Activated T-helper 17 cell treated with anti-CD3 and anti-CD28 coated beads, Interleukin-2, amount 50 U/mL, for 72 hours (primary cell): ENCODE results near the gene CDC37. TPM values are rescaled to one million over a fixed set of nuclear protein-coding genes. Genes with fewer than 3 reads are reported as not detected.
A peak's percentile ranks its signal among the peaks of the same experiment; 100 is the strongest.
"Not testable (repeated sequence)": the region's sequence is repeated elsewhere in the genome, so short reads cannot be mapped to it uniquely, and the experiment has no call there.

ENCODE experiments used
- ATAC-seq: fragments of 150-1000 bp; cut with Tn5 transposase; replicated peaks from 2 replicates; pipeline ENCODE4 v1.10.0; 2021; ENCODE audit warnings: mild to moderate bottlenecking, moderate library complexity
- H3K27ac Mint-ChIP-seq: one replicate; pipeline ENCODE4 v1.8.0; 2022; ENCODE audit warnings: mixed read lengths
- H3K27me3 Mint-ChIP-seq: one replicate; pipeline ENCODE4 v1.8.0; 2022; ENCODE audit warnings: mixed read lengths
- H3K36me3 Mint-ChIP-seq: one replicate; pipeline ENCODE4 v1.8.0; 2022; ENCODE audit warnings: low read depth, mild to moderate bottlenecking, mixed read lengths
- H3K4me1 Mint-ChIP-seq: one replicate; pipeline ENCODE4 v1.8.0; 2022; ENCODE audit warnings: mixed read lengths
- H3K4me3 Mint-ChIP-seq: one replicate; pipeline ENCODE4 v1.8.0; 2022; ENCODE audit warnings: mild to moderate bottlenecking, mixed read lengths
- H3K9me3 Mint-ChIP-seq: one replicate; pipeline ENCODE4 v1.8.0; 2022; ENCODE audit warnings: mixed read lengths
- total RNA-seq, 2 donors: library from RNA; stranded (reverse); gene quantifications; one replicate each; pipeline ENCODE4 v1.2.3, GENCODE V29; 2022

The CDC37 gene
- total RNA-seq, 2 donors from 2014 or later, result 140 to 226 TPM

DNA sequence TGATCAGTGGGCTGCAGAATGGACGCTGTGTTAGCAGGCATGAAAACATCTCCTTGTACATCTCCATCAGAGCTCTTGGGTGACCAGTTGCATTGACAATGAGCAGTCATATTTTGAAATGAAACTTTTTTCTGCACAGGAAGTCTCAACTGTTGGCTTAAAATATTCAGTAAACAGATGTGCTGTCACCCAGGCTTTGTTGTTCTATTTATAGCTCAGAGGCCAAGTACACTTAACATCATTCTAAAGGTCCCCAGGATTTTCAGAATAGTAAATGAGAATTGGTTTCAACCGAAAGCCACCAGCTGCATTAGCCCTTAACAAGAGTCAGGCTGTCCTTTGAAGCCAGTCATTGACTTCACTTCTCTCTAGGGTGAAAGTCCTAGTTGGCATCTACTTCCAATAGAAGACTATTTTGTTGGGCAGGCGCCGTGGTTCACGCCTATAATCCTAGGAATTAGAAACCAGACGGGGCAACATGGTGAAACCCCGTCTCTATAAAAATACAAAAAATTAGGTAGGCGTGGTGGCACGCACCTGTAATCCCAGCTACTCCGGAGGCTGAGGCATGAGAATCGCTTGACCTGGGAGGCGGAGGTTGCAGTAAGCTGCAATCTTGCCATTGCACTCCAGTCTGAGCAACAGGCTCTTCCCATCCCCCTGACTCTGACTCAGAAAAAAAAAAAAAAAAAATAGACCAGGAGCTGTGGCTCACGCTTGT, 9.1 kb upstream of the CDC37 start:
- Mint-ChIP-seq H3K9me3 (no peaks in the 10 kb centered on the region), H3K27ac (peak overlapping the region; percentile 63), H3K4me1 (peaks cover 11% of the 10 kb centered on the region), H3K27me3 (peaks cover 3% of the 10 kb centered on the region), H3K4me3 (peak overlapping the region; percentile 51), H3K36me3 (peaks cover 6% of the 10 kb centered on the region)
- peak; percentile 61 for ATAC-seq

GRCh38 chr19:10411224-10411623, 7.9 kb upstream of the CDC37 start:
- not testable (repeated sequence) for H3K9me3 Mint-ChIP-seq, H3K27me3 Mint-ChIP-seq, H3K4me3 Mint-ChIP-seq, H3K27ac Mint-ChIP-seq, ATAC-seq, H3K36me3 Mint-ChIP-seq, H3K4me1 Mint-ChIP-seq

DNA sequence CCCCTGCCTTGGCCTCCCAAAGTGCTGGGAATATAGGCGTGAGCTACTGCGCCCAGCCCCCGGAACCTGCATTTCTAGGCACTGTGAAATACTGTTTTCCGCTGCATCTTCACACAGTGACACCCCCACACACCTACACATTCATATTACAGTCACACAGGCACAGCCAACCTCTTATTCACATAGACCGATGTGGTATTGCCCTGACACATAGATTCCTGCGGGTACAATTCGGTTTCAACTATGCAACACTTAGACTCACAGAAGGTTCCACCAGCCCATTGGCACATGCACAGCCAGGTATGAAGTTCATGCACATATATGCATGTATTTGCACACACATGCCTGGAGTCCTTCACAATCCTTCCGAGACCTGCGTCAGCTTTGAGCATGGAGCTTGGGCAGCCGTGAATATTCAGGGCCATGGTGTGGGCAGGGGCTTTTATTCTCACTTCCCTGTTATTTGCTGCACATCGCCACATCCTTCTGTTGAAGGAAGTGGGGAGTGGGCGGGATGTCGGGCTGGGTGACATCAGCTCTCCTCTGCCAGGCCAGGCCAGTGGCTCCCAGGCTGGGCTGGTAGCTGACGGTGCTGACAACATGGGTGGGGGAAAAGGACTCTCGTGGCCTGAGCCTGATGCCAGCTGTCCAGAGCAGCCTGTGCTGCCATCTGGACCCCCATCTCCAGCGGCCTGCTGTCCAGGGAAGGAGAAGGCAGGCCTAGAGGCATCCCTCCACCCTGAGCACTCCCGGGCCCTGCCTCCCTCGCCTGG, 5.4 kb upstream of the CDC37 start:
- Mint-ChIP-seq H3K27me3 (no peaks in the 10 kb centered on the region), H3K9me3 (no peaks in the 10 kb centered on the region), H3K36me3 (no peaks in the 10 kb centered on the region), H3K4me3 (peak overlapping the region; percentile 71), H3K27ac (peak overlapping the region; percentile 29), H3K4me1 (peaks cover 13% of the 10 kb centered on the region)
- ATAC-seq, result peak; percentile 72

DNA sequence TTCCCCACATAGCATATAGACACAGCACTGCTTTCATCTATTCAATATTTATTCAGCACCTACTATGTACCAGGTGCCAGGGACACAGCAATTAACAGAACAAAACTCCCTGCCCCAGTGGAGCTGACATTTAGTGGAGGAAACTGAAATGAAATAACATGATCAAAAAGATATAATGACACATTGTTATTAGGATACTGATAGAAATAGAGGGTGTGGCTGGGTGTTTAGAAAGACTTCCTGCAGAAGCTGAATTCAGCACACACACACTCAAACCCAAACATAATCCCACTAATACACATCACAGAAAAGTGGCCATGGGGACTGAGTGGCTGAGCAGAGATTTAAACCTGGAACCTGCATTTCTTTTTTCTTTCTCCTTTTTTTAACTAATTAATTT, 3.8 kb upstream of the CDC37 start:
- Mint-ChIP-seq H3K9me3 (no peaks in the 10 kb centered on the region), H3K4me3 (peak overlapping the region; percentile 96), H3K36me3 (peaks cover 15% of the 10 kb centered on the region), H3K4me1 (peaks cover 18% of the 10 kb centered on the region), H3K27ac (no peak overlapping the region), H3K27me3 (no peaks in the 10 kb centered on the region)
- no peak for ATAC-seq

DNA sequence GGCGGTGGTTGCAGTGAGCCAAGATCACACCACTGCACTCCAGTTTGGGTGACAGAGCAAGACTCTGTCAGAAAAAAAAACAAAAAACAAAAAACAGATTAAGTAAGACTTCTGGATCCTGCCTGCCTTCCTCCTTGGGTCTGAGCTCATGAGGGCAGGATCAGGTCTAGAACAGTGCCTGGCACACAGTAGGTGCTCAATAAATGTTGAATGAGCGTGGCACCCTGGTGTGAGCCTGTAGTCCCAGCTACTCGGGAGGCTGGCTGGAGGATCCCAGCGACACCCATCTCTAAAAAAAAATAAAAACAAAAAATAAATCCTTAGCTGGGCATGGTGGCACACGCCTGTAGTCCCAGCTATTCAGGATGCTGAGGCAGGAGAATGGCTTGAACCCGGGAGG, 2.8 kb upstream of the CDC37 start:
- Mint-ChIP-seq H3K4me1 (peaks cover 24% of the 10 kb centered on the region), H3K4me3 (peak overlapping the region; percentile 96), H3K27me3 (no peaks in the 10 kb centered on the region), H3K36me3 (peaks cover 24% of the 10 kb centered on the region), H3K9me3 (no peaks in the 10 kb centered on the region), H3K27ac (peak overlapping the region; percentile 94)
- ATAC-seq, result no peak

DNA sequence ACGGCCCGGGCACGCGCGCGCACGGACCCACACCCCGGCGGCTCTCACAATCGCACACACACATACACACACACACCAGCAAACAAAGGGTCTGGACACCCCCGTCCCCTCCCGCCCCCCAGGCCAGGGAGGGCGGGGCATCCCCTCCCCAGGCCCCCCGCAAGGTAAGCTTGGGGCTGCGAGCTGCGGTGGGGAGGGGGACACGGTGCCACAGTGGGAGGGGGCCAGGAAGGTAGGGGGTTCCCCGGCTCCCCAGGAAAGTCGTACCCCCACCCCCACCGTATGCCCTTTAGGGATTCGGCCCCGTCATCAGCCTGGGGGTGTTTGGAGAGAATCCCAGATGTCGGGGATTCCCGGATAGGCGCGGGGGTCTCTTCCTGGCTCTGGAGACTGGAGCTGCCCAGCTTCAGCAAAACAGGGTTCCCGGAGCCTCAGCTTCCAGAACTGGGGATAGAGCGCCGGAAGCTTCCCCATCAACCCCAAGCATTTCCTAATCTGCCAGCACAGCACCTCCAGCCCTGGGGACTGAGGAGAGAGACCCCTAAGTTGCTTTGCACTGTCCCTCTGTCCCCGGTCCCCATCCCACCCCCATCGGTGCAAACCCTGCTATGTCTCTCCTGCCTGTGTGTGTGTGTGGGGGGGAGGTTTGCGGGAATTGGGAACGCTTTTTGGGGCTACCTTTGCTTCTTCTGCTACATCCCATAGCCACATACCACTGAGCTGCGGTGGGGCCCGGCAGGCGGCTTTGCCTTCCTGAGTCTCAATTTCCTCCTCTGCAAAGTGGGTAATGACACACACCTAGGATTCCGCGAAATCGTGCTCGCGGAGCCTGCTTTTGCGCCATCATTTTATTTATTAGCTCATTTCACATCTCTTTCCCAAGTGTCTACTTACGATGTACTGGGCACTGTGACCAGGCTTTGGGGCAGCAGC, 1.8 kb upstream of the CDC37 start:
- peak overlapping the region; percentile 96 for H3K4me3 Mint-ChIP-seq
- ATAC-seq, result peak; percentile 8
- H3K27ac Mint-ChIP-seq, result peak overlapping the region; percentile 94
- peaks cover 34% of the 10 kb centered on the region for H3K36me3 Mint-ChIP-seq
- peaks cover 27% of the 10 kb centered on the region for H3K4me1 Mint-ChIP-seq
- no peaks in the 10 kb centered on the region for H3K27me3 Mint-ChIP-seq
- no peaks in the 10 kb centered on the region for H3K9me3 Mint-ChIP-seq

DNA sequence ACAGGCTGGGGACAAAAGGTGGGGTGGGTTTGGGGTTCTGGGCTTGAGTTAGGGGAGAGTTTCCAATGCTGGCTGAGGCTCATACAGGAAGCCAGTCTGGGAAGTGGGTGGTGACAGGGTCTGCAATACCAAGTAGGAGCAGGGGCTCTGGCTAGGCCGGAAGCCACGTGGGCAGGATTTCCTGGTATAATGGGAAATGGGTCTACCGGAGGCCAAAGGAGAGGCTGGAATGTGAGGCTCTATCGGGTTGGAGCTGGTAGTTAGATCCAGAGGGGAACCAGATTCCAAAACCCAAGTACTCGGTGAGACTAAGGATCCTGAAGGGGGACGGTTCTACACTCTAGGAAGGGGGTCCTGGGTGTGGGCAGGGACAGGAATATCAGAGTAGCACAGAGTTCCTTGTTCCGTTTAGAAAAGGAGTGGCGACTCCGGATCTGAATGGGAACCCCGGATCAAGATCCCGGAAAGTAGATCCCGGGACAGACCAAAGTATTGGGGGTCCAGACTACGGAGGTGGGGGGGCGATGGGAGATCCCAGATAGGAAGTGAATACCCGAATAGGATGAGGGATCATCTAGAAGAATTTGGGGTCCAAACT, 802 bp downstream of the CDC37 start:
- H3K4me3 Mint-ChIP-seq, result peak overlapping the region; percentile 96
- ATAC-seq, result no peak
- H3K27ac Mint-ChIP-seq, result peak overlapping the region; percentile 94
- H3K4me1 Mint-ChIP-seq, result peaks cover 31% of the 10 kb centered on the region
- H3K9me3 Mint-ChIP-seq, result no peaks in the 10 kb centered on the region
- H3K27me3 Mint-ChIP-seq, result no peaks in the 10 kb centered on the region
- peaks cover 58% of the 10 kb centered on the region for H3K36me3 Mint-ChIP-seq

- no peaks in the 10 kb centered on the region for H3K27me3 Mint-ChIP-seq
- peaks cover 24% of the 10 kb centered on the region for H3K4me1 Mint-ChIP-seq
- H3K4me3 Mint-ChIP-seq, result no peak overlapping the region
- H3K36me3 Mint-ChIP-seq, result peaks cover 84% of the 10 kb centered on the region
- ATAC-seq, result no peak
- H3K27ac Mint-ChIP-seq, result no peak overlapping the region
- no peaks in the 10 kb centered on the region for H3K9me3 Mint-ChIP-seq
Measured at GRCh38 chr19:10399878-10400277, 3.5 kb downstream of the CDC37 start.

DNA sequence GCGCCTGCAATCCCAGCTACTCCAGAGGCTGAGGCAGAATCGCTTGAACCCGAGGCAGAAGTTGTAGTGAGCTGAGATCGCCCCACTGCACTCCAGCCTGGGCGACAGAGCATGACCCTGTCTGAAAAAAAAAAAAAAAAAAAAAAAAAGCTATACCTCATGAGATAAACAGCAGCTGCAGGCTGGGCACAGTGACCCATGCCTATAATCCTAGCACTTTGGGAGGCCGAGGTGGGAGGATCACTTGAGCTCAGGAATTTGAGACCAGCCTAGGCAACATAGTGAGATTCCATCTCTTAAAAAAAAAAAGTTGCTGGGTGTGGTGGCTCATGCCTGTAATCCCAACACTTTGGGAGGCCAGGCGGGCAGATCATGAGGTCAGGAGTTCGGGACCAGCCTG, 4.0 kb downstream of the CDC37 start:
- ATAC-seq, H3K4me3 Mint-ChIP-seq, H3K27ac Mint-ChIP-seq, H3K9me3 Mint-ChIP-seq, H3K27me3 Mint-ChIP-seq: not testable (repeated sequence)
- Mint-ChIP-seq H3K36me3 (peaks cover 89% of the 10 kb centered on the region), H3K4me1 (peaks cover 24% of the 10 kb centered on the region)

DNA sequence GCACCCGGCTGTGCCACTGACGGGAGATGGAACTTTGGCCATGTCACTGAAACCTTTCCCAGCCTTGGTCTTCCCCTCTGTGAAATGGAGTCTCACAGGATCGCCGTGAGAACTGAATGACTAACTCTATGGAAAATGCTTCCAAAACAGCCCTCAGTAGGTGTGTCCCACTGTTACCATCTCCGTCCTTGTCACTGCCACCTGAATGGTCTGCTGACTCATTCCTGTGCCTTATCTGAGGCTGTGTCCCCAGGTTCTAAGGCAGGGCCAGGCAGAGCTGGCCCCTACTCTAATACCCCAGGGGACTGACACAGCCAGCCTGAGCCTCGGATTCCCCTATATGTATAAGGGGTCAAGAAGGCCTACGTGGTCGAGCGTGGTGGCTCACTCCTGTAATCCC, 4.5 kb downstream of the CDC37 start:
- no peak overlapping the region for H3K4me3 Mint-ChIP-seq
- peak overlapping the region; percentile 27 for H3K27ac Mint-ChIP-seq
- H3K9me3 Mint-ChIP-seq, result no peaks in the 10 kb centered on the region
- H3K4me1 Mint-ChIP-seq, result peaks cover 24% of the 10 kb centered on the region
- no peaks in the 10 kb centered on the region for H3K27me3 Mint-ChIP-seq
- ATAC-seq, result no peak
- peaks cover 94% of the 10 kb centered on the region for H3K36me3 Mint-ChIP-seq

- no peak for ATAC-seq
- no peaks in the 10 kb centered on the region for H3K27me3 Mint-ChIP-seq
Measured at GRCh38 chr19:10395917-10396316, 7.4 kb downstream of the CDC37 start.

GRCh38 chr19:10395436-10395835, 7.9 kb downstream of the CDC37 start:
- H3K4me1 Mint-ChIP-seq, result peaks cover 15% of the 10 kb centered on the region
- no peaks in the 10 kb centered on the region for H3K9me3 Mint-ChIP-seq
- no peak for ATAC-seq
- H3K27ac Mint-ChIP-seq, result no peak overlapping the region
- peaks cover 93% of the 10 kb centered on the region for H3K36me3 Mint-ChIP-seq
- H3K27me3 Mint-ChIP-seq, result no peaks in the 10 kb centered on the region
- no peak overlapping the region for H3K4me3 Mint-ChIP-seq

More at GRCh38 chr19:10395917-10396316, 7.4 kb downstream of the CDC37 start:
- Mint-ChIP-seq H3K36me3 (peaks cover 93% of the 10 kb centered on the region), H3K9me3 (no peaks in the 10 kb centered on the region), H3K4me1 (peaks cover 11% of the 10 kb centered on the region), H3K27ac (no peak overlapping the region), H3K4me3 (no peak overlapping the region)

DNA sequence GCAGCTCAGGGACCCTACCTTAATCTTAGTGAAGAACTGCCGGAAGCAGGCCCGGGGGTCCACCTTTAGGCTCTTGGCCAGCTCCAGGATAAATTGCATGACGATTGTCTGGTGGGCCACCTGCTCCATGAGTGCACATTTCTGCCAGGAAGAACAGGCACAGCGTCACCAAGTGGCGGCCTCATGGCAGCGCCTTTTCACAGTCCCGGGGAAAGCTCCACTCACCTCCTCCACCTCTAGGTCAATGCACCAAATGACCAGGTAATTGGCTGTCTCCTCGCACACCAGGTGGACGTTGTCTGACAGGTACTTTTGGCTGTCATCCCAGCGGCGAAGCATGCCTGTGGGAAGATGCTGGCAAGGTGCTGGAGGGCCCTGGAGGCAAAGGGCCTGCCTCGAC, 8.3 kb downstream of the CDC37 start:
- Mint-ChIP-seq H3K4me1 (peaks cover 15% of the 10 kb centered on the region), H3K4me3 (no peak overlapping the region), H3K9me3 (no peaks in the 10 kb centered on the region), H3K27me3 (no peaks in the 10 kb centered on the region), H3K36me3 (peaks cover 93% of the 10 kb centered on the region), H3K27ac (no peak overlapping the region)
- ATAC-seq, result no peak

DNA sequence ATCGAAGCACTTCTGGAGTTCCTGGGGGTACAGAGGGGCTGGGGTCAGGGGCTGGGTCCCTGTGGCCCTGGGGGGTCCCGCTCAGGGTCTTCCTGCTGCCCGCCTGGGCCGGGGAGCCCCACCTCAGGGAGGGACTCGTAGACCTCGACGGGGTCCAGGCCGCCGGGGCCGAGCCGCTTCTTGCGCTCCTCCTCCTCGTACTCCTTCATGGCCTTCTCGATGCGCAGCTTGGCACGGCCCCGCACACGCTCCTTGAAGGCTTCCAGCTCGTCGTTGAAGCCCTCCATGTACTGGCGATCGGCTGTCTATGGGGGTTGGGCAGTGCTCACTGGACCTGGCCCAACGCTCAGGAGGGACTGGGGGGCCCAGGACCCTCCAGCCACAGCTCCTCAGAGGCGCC, 10.2 kb downstream of the CDC37 start:
- peaks cover 80% of the 10 kb centered on the region for H3K36me3 Mint-ChIP-seq
- peaks cover 11% of the 10 kb centered on the region for H3K4me1 Mint-ChIP-seq
- no peaks in the 10 kb centered on the region for H3K27me3 Mint-ChIP-seq
- ATAC-seq, result no peak
- no peak overlapping the region for H3K27ac Mint-ChIP-seq
- H3K4me3 Mint-ChIP-seq, result no peak overlapping the region
- no peaks in the 10 kb centered on the region for H3K9me3 Mint-ChIP-seq
